CD4-positive, alpha-beta T cell treated with Interleukin-15 for 1 hour (primary cell): ENCODE data around the gene SCLT1.
A peak's percentile ranks its signal among the peaks of the same experiment; 100 is the strongest.
"Not testable (repeated sequence)": the region's sequence is repeated elsewhere in the genome, so short reads cannot be mapped to it uniquely, and the experiment has no call there.

Experiments
- DNase-seq: peaks from one replicate; pipeline ENCODE4 v3.0.0-alpha.2; 2020

Gene SCLT1

DNA sequence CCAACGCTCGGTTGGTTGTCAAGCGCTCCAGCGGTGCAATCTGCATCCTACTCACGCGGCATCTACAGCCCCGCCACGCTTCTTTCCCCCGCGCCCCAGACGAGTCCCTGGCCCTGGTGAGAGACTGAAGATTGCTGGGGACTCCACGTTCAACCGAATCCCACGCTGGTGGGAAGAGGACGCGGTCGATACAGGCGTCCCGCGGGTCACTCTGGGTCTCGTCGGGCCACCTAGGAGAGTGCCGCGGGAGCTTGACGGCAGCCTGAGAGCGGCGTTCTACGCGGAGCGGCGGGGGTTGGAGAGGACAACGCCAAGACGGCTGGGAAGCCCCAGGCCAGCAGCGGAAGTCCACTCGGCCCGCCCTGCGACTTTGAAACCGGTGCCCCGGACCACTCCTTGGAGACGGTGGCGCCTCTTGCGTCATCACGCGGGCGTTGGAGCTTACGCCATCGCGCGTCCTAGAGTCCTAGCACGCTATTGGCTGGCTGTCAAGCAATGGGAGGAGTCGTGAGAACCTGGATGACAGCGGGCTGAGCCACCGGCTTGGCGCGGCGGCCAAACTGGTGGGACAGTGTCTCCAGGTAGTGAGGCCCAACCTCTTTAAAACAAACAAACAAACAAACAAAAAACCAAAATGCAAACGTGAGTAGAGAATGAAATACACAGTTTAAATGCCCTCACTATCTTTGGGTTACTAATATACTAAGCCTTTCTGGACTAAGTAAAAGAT lies at the start of gene SCLT1:
SCLT1 (minus strand) TSS at position 349 of the 730 bp plus-strand sequence. CDS start 436 bp downstream, outside the sequence.
- DNase-seq: peak; percentile 96

DNA sequence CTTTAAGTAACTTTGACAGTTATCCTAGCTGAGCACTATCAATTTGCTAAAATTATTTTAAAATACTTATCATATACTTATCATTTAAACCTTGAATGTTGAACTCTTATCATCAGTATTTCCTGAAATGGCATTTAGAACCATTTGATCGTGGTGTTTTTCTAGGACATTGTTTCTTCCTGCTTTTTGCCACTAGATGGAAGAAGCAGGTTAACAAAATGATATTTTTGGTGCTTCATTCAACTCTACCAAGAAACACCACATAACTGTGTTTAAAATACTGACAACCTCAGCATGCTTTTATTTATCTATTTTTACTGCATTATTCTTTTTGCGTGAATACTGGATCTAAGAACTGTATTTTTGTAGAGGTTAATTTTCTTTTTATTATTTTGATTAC lies 47.2 kb upstream of the SCLT1 start:
- DNase-seq: no peak

DNA sequence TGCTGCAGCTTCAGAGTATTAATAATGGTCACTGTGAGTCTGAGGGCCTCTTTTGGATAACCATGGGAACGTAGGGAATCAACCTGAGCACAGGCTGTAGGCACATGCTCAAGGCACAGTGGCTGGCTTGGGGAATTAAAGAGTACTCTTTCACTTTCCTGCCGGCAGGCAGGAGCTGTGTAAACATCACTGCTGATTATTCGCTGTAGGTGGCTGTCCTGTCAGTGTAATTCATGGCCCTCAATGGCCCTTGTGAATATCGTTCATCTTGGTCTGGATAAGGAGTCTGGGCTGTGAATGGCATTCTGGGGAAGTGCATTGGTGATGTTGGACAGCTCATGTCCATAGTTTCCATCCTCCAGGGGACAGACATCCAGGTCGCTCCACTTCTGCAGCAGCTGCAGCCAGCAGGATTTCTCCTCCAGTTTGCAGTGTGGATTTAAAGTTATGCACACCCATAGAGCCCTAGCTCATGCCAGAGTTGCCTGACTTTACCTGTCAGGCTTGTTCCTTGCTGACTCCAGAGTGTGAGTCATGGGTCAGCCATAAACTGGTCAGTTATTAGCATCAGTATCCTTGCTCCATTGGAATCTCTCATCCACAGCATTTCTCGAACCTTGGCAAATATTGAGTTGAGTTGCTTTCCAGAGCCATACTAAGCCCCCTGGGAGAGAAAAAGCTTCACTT lies 45.6 kb upstream of the SCLT1 start:
- no peak for DNase-seq

DNA sequence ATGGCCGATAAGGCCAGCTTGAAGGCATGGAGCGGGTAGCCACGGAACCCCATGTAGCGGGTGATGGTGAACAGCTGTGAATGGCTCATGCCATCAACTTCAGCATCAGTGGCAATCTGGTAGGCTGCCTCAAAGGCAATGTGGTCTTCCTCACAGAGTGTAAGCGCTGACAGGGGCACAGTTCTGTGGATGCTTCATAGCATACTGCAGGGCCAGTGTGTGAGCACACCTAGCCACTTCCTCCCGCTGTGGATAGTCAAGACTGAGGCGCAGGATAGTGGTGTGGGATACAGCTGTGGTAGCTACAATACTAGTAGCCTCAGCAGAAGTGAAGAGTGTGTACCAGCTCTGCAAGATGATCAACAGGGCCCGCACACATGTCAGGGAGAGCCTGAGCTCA lies 43.1 kb upstream of the SCLT1 start:
- DNase-seq: no peak

DNA sequence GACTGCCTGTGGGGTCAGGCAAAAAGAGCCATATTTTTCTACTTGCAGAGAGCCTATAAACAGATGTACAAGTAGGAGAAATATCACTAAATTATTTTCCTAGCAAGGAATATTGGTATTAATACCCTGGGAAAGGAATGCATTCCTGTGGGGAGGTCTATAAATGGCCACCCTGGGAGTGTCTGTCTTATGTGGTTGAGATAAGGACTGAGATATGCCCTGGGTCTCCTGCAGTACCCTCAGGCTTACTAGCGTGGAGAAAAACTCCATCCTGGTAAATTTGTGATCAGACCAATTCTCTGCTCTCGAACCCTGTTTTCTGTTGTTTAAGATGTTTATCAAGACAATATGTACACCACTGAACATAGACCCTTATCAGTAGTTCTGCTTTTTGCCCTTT lies 38.0 kb upstream of the SCLT1 start:
- DNase-seq: no peak

DNA sequence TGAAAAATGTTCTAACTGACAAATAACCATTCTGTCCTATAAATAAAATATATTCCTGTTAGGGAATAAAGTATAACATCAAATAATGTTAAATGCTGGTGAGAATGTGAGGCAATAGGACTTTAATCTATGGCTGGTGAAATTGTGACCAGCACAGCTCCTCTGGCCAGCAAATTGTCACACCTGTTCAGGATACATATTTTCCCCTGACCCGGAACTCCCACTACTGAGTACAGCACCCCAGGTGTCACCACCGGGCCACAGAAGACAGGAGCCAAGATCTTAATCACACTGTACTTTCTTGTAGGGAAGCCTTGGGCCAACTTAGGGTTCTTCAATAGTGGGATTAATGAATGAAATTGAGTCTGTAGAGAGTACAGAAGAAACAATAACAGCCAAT lies 35.8 kb upstream of the SCLT1 start:
- DNase-seq: no peak

DNA sequence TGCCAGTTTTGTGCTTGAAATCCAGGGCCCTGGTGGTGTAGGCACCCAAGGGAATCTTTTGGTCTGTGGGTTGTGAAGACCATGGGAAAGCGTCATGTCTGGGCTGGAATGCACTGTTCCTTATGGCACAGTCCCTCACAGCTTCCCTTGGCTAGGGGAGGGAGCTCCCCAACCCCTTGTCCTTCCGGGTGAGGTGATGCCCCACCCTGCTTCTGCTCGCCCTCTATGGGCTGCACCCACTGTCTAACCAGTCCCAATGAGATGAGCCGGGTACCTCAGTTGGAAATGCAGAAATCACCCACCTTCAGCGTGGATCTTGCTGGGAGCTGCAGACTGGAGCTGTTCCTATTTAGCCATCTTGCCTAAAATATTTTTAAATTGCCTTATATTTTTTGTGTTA lies 33.3 kb upstream of the SCLT1 start:
- not testable (repeated sequence) for DNase-seq

DNA sequence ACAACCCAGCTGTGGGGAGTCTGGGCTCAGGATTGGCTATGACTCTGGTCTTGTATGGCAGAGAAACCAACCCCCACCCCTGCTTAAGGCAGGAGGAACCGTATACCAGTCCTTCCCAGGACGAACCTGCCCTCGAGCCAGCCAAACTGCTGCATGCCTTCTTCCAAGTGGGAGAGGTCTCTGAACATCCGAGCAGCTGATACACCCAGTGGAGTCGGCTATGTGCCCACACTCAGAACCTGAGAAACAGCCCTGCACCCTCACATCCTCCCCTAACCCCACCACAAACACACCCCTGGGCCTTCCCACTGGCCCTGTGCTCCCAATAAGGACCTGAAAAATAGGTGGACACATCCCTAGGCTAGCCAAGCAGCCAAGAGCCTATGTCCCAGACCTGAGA lies 24.4 kb upstream of the SCLT1 start:
- DNase-seq: no peak

DNA sequence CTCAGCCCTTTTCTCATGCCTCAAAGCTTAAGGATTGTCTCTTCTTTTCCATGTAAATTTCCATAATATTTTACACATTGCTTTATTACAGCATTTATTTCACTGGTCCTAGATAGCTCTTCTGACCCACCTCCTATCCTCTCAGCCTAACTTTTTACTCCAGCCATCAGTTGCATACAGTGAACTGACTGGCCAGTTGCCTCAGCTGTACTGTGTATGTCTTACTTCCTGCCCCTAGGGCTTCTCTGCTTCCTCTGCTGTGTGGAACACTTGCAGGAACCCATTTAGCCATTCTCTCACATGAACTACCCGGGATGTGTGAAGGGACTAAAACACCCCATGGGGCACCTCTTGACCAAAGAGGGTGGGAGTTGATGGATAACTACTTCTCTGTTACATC lies 20.6 kb upstream of the SCLT1 start:
- DNase-seq: no peak

DNA sequence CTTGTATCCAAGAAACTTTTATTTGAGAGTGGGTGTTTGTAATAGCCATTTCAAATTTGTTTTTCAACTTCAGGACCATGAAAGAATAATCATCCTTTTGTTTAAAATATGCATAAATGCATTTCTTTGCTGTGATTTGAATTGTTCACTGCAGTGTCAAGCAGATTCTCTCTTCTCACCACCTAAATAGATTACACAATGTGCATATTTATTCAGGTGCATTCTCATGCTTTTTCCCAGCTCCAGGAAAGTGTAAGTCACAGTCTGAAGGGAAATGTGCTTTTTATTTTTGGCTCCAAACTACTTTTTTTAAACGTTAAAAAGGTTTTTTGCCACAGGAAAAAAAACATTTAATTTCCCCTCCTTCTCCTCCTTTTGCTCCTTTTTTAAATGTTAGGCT lies 20.1 kb upstream of the SCLT1 start:
- DNase-seq: no peak

DNA sequence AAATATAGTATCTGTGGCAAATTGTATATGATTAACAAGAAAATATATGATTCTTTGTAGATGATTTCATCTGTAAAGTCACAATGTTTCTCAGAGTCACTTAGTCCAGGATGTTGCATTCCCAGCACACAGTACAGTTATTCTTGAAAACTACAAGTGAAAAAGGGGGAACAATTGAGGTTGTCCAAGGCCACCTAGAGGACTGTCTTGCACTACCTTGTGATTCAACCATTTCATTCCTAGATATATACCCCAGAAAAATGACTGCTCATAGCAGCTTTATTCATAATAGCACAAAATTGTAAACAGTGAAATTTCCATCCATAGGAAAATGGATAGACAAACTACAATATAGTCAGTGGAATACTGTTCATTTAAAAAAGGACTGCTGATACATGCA lies 18.6 kb upstream of the SCLT1 start:
- no peak for DNase-seq

DNA sequence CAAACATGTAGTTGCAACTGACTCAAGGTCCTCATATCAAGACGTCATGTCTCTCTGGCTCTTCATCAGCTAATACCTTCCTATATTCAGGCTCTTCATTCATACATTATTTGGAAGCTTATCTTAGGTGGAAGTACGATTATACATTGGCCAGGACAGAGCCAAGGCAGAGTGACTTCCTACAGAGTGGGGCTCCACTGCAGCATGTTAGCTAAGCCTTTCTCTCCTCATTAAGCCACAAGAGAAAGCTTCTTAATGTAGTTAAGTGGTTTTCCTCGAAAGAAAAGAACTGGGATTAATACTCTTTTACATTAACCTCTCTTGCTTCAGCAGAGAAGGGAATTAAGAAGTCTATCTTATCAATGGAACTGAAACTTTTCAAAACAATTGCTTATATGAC lies 17.6 kb upstream of the SCLT1 start:
- no peak for DNase-seq

DNA sequence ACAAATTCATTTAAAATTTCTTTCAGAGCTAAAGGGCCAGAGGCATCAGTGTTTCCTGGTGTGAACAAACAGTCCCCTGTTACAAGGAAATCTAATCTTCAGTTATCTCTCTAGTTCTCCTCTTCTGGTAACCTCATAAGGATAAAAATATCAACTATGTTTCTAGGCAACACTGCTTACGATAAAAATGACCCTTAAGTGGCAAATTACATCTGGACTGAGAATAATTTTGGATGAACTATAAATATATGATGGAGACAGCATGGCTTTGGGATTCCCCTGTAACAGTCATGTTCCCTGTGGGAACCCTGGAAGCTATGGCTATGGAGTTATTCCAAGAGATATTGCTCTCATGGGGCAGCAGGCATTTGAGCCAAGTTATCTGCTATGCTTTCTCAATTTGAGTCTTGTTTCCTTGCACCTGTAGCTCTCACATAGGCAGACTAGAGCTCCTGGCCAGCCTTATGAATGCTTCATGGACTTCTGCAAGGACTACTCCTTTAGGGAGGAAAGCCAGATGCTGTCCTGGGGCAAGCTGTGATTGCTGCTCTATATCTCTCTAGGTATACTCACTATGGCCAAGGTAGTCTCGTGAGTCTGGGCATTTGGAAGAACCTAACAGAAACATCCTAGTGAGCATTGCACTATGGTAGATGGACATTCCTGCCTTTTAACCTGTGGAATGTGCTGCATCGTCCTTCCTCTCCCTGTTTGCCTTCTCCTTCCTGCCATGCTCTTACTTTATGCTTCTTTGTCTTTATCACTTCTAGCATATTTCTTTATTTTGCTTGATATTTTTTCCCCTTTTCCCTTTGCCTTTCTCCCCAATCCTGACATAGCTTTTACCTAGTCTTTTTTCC lies 16.9 kb upstream of the SCLT1 start:
- no peak for DNase-seq

DNA sequence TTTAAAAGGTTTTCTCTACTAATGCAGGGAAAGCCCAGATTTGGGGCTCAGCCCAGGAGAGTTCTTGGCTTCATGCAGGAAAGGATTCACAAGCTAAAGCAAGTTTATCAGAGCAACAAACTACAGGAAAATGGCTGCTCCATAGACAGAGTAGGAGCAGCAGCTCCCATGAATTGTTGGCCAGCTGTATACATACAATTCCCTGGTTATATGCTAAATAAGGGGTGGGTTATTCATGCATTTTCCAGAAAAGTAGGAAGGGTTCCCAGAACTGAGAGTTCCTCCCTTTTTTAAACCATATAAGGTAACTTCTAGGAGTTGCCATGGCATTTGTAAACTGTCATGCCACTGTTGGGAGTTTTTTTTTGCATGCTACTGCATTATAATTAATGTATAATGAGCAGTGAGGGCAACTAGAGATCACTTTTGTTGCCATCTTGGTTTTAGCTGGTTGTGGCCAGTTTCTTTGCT lies 5.2 kb upstream of the SCLT1 start:
- DNase-seq: no peak

DNA sequence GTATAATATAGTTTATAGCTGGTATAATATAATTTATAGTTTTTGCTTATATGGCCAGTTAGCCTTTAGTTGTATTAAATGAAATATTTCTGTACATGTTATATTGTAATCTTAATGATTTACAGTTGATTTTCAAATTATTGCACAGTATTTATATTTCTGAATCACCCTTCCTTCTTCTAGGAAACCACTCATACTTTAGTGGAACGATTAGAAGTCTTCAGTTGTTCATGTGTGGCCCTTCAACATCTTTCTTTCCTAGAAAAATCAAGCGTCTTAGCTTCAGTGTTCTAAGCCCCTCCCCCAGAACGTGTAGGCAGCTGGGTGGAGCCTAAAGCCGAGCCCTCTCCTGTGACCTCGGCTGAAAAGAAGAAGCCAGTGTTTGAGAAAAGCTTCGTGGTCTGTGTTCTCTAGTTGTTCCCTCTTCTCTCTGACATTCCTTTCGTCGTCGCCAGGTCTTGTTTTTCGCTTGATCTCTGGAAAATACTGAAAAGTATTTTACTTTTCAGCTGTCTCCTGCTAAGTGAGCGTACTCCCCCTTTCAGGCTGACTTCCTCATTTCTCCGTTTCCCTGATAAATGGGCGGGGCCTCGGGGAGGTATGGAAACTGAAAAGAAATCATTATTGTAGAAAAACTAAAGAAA lies 2.6 kb upstream of the SCLT1 start, which contains the start of gene C4orf33:
C4orf33 (plus strand) TSS at position 342 of the 644 bp plus-strand sequence. CDS start 6,459 bp downstream, outside the sequence.
- peak; percentile 86 for DNase-seq

DNA sequence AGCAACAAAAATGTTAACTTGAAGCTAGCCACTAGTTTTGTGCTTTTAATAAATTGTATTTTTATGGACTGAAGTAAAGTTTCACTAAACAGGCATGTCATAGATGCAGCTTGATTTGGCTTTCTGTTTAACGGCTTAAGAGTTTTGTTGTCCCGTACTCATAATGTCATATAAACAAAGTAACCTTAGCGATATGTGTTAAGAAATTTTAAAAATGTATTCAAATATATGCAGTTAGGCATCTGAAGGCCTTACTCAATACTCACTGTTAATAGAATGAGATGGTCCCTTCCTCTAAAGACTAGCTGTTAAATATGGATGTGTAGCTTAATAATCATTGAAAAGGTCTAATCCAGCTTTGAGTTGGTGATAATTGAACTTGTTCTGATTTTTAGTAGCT lies 1.0 kb upstream of the SCLT1 start:
- no peak for DNase-seq

DNA sequence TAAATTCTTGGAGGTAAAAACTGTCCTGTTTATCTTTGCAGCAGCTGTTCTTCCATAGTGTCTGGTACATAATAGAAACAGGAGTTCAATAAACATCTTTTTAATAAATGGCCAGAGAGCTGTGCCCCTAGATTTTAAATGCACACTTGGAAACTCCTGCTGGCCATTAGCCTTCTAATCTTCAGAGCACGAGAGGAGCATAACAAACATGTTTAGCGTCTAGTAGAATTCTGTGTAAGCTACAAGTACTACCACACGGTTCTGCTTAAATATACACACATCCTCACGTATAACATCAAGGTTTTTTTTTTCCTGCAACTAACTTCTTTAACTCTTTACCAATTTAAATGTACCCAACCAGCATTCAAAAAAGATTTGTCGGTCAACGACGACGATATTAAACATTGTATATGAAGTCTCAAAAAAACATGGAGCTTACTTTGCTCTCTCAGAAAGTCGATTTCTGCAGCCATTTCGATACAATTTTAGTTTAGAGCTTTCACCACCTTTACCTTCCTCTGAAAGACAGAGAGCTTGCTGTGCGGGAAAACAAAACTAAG lies 628 bp downstream of the SCLT1 start:
- DNase-seq: no peak

DNA sequence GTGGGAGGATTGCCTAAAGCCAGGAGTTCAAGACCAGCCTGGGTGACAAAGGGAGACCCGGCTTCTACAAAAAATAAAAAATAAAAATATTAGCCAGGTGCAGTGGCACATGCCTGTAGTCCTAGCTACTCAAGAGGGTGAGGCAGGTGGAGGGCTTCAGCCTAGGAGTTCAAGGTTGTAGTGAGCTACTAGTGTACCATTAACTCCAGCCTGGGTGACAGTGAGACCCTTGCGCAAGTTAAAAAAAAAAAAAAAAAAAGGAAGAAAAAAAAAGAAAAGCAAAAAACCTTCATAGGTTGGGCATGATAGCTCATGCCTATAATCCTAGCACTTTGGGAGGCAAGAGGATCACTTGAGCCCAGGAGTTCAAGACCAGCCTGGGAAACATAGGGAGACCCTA lies 5.8 kb downstream of the SCLT1 start:
- DNase-seq: no peak

DNA sequence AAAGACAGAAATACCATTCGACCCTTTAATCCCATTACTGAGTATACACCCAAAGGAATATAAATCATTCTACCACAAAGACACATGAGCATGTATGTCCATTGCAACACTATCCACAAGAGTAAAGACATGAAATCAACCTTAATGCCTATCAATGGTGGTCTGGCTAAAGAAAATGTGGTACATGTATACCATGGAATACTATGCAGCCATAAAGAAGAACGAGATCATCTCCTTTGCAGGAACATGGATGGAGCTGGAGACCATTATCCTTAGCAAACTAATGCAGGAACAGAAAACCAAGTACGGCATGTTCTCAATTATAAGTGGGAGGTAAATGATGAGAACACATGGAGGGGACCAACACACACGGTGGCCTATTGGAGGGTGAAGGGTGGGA lies 7.9 kb downstream of the SCLT1 start:
- no peak for DNase-seq

DNA sequence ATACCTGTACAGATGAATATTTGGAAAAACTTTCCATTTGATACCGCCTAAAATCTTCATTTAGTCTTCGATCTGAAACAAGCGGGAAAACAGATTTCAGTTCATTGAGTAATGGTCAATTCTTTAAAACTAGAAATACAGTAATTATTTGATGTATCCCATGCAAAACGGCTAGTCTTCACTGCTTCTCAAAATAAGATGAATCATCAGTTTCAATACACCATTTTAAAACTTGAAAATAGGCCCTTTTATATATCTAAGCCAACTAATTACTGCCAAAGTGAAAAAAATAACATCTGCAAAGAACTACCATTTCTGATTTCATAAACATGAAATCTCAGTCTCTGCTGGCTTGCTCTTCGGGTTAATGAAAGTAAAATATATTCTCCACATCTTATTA lies 11.0 kb downstream of the SCLT1 start:
- no peak for DNase-seq

DNA sequence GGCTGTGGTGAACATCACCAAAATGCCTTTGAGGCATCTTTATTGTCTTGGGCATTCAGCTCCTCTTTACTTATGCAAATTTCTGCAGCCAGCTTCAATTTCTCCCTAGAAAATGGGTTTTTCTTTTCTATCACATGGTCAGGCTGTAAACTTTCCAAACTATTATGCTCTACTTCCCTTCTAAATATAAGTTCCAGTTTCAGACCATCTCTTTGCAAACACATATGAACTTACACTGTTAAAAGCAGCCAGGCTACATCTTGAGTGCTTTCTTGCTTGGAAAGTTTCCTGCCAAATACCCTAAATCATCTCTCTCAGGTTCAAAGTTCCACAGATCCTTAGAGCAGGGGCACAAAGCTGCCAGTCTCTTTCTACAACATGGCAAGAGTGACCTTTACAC lies 13.2 kb downstream of the SCLT1 start:
- DNase-seq: no peak

DNA sequence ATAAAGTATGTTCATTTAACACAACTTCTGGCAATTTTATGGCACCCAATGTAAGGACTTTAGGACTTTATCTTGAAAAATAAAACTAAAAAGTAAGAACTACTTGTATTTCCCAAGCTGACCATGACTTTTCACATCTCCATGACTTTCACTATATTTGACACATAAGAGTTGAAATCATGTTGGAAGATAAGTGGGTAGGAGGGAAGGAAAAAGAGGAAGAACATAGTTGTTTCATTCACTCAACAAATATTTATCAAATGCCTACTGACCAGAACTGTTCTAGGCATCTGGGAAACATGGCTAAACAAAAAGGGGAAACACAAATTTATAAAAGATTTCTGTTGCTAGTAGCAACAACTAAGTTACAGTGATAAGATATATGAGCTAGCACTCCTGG lies 16.0 kb downstream of the SCLT1 start:
- no peak for DNase-seq

DNA sequence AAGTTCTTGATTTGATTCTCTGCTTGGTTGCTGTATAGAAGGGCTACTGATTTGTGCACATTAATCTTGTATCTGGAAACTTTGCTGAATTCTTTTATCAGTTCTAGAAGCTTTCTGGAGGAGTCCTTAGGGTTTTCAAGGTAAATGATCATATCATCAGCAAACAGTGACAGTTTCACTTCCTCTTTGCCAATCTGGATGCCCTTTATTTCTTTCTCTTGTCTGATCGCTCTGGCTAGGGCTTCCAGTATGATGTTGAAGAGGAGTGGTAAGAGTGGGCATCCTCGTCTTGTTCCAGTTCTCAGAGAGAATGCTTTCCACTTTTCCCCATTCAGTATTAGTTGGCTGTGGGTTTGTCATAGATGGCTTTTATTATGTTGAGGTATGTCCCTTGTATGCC lies 23.8 kb downstream of the SCLT1 start:
- DNase-seq: not testable (repeated sequence)
